GM12872 (cell line): ENCODE measurements around the gene ASAP2.

Source experiments
- CTCF ChIP-seq: IDR thresholded peaks from 3 replicates; pipeline ENCODE4 v1.5.1; 2011; ENCODE audit warnings: low read depth, mild to moderate bottlenecking, low read length, moderate library complexity; ENCODE audit not compliant: insufficient read depth

Gene ASAP2

GRCh38 chr2:9236045-9236344 lies 29.4 kb downstream of the ASAP2 start:
- no peak for TF ChIP-seq CTCF

- TF ChIP-seq CTCF = no peak
These were observed 30.3 kb downstream of the ASAP2 start for GRCh38 chr2:9236867-9237266.

- TF ChIP-seq CTCF = no peak
These were observed 31.2 kb downstream of the ASAP2 start for GRCh38 chr2:9237831-9238230.

GRCh38 chr2:9238591-9239326 lies 32.1 kb downstream of the ASAP2 start:
- TF ChIP-seq CTCF = no peak

GRCh38 chr2:9239616-9240015 lies 33.0 kb downstream of the ASAP2 start:
- no peak for TF ChIP-seq CTCF

GRCh38 chr2:9240745-9241144 lies 34.1 kb downstream of the ASAP2 start:
- no peak for TF ChIP-seq CTCF

- no peak for TF ChIP-seq CTCF
These were observed 34.6 kb downstream of the ASAP2 start for GRCh38 chr2:9241233-9241632.

GRCh38 chr2:9243357-9243756 lies 36.7 kb downstream of the ASAP2 start:
- TF ChIP-seq CTCF = no peak
